Measurements from ENCODE around the gene GALNT7. TPM values are rescaled to one million over a fixed set of nuclear protein-coding genes. Genes with fewer than 3 reads are reported as not detected.

Gene GALNT7
- polyA plus RNA-seq, 1 of the 3 experiments (the other 2 are of a cell fraction) = 14.8 TPM

DNA sequence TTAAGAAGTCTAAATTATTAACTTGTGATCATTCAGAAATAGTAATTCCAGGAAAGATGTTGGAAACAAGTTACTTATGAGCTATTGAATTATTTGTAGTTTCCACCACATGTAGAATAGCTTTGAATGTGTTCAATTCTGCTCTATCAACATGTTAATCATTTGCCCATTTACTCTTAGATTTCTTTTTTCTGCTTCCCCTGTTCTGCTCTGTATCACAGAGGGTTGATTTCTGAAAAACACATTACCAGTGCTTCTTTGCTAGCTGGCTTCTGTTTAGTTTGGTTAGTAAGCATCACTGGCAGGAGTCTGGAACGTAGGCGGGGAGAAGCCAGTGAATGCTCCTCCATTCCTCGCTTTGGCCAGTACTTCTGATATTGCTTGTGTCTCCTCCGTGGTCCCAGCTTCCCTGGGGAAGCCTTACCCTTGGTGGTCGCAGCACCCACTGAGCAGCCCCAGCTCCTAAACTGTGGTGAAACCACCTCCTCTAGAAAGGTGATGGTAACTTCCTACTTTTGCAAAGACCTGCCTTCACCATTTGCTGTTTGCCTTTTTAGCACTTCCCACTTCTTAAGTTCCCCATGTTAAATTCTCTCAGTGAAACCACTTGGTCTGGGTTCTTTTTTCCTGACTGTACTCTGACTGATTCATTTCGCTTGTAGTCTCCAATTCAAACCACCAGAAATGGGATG is 40.3 kb upstream of the GALNT7 start:
- Histone ChIP-seq H3F3A (replicated peaks; ENCODE audit: insufficient read depth) (peaks cover 2% of the 10 kb centered on the region), H3K27me3 (ENCODE audit: insufficient read depth) (no peaks in the 10 kb centered on the region), H3K4me2 (no peak overlapping the region), H3K9me2 (no peaks in the 10 kb centered on the region), H3K9me3 (no peaks in the 10 kb centered on the region), H3K4me3 (ENCODE audit: low read depth in 2 of 2, low read length in 1 of 2) (no peak overlapping the region), H3K79me2 (ENCODE audit: insufficient read depth) (no peaks in the 10 kb centered on the region), H3K4me1 (ENCODE audit: control insufficient read depth in 1 of 2, insufficient read depth in 2 of 2, low read depth in 1 of 2, low read length in 1 of 2) (no peaks in the 10 kb centered on the region), H4K20me1 (ENCODE audit: insufficient read depth) (no peaks in the 10 kb centered on the region), H3K36me3 (replicated peaks in 1 of 2; ENCODE audit: control insufficient read depth in 1 of 2, insufficient read depth in 2 of 2, low read length in 1 of 2) (no peaks in the 10 kb centered on the region), H3K27ac (ENCODE audit: low read depth in 2 of 2, low read length in 1 of 2) (no peak overlapping the region), H3K9ac (no peak overlapping the region), H2AFZ (ENCODE audit: low read depth) (no peak overlapping the region)
- TF ChIP-seq, protein P1, sequence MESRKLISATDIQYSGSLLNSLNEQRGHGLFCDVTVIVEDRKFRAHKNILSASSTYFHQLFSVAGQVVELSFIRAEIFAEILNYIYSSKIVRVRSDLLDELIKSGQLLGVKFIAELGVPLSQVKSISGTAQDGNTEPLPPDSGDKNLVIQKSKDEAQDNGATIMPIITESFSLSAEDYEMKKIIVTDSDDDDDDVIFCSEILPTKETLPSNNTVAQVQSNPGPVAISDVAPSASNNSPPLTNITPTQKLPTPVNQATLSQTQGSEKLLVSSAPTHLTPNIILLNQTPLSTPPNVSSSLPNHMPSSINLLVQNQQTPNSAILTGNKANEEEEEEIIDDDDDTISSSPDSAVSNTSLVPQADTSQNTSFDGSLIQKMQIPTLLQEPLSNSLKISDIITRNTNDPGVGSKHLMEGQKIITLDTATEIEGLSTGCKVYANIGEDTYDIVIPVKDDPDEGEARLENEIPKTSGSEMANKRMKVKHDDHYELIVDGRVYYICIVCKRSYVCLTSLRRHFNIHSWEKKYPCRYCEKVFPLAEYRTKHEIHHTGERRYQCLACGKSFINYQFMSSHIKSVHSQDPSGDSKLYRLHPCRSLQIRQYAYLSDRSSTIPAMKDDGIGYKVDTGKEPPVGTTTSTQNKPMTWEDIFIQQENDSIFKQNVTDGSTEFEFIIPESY (IDR thresholded peaks at IDR 0.05; ENCODE audit: borderline replicate concordance, low read depth) = no peak
- TF ChIP-seq JUND (IDR thresholded peaks at IDR 0.05) (no peak), FOXM1 (IDR thresholded peaks at IDR 0.05; ENCODE audit: low read depth) (no peak), NFIC (IDR thresholded peaks at IDR 0.05; ENCODE audit: borderline replicate concordance) (no peak), SIN3A (IDR thresholded peaks at IDR 0.05; ENCODE audit: borderline replicate concordance, low read depth, low read length) (no peak), POLR2AphosphoS5 (IDR thresholded peaks at IDR 0.05; ENCODE audit: low read depth, low read length) (no peak), FOXJ3 (CRISPR knock-in tag; IDR thresholded peaks at IDR 0.05) (no peak), NRF1 (IDR thresholded peaks at IDR 0.05; ENCODE audit: low read depth, low read length) (no peak), TAF1 (IDR thresholded peaks at IDR 0.05; ENCODE audit: borderline replicate concordance, low read depth, low read length) (no peak), MXI1 (IDR thresholded peaks at IDR 0.05; ENCODE audit: low read depth, low read length) (no peak), EP300 (IDR thresholded peaks at IDR 0.05; ENCODE audit: borderline replicate concordance in 1 of 2, low read depth in 1 of 2, low read length in 1 of 2) (no peak), RXRA (IDR thresholded peaks at IDR 0.05; ENCODE audit: borderline replicate concordance, low read depth) (no peak), MEF2A (IDR thresholded peaks at IDR 0.05; ENCODE audit: borderline replicate concordance, low read depth) (no peak), RAD21 (IDR thresholded peaks at IDR 0.05; ENCODE audit: low read length) (no peak), RCOR1 (IDR thresholded peaks at IDR 0.05; ENCODE audit: low read length) (no peak), YY1 (IDR thresholded peaks at IDR 0.05; ENCODE audit: low read depth) (no peak)
- TF ChIP-seq, protein P2, sequence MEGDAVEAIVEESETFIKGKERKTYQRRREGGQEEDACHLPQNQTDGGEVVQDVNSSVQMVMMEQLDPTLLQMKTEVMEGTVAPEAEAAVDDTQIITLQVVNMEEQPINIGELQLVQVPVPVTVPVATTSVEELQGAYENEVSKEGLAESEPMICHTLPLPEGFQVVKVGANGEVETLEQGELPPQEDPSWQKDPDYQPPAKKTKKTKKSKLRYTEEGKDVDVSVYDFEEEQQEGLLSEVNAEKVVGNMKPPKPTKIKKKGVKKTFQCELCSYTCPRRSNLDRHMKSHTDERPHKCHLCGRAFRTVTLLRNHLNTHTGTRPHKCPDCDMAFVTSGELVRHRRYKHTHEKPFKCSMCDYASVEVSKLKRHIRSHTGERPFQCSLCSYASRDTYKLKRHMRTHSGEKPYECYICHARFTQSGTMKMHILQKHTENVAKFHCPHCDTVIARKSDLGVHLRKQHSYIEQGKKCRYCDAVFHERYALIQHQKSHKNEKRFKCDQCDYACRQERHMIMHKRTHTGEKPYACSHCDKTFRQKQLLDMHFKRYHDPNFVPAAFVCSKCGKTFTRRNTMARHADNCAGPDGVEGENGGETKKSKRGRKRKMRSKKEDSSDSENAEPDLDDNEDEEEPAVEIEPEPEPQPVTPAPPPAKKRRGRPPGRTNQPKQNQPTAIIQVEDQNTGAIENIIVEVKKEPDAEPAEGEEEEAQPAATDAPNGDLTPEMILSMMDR (IDR thresholded peaks at IDR 0.05) = no peak
- TF ChIP-seq, protein P3, sequence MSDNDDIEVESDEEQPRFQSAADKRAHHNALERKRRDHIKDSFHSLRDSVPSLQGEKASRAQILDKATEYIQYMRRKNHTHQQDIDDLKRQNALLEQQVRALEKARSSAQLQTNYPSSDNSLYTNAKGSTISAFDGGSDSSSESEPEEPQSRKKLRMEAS (IDR thresholded peaks at IDR 0.05; ENCODE audit: low read depth) = no peak
- POLR2A ChIA-PET = no interaction called here
- no peak for DNase-seq
- CTCF ChIA-PET = no interaction called here
- whole genome bisulfite sequencing (ENCODE audit: low lambda C conversion rate) = 75% methylated on average over 6 of the region's 6 CpGs
